GM23338 (cell line): ENCODE measurements around the gene CBX5. TPM values are rescaled to one million over a fixed set of nuclear protein-coding genes. Genes with fewer than 3 reads are reported as not detected.

Experiments
- ATAC-seq: fragments of 200-7000 bp; cut with Tn5 transposase; 3 replicates; pipeline ENCODE4 v1.9.1; 2020
- DNase-seq: peaks from one replicate; pipeline ENCODE4 v3.0.0-alpha.2; 2015; ENCODE audit warnings: low spot score
- H2AFZ ChIP-seq: fragments of 200-600 bp; sonication (generic); 2 replicates; pipeline ENCODE4 v1.8.0; 2016; ENCODE audit warnings: antibody characterized with exemption, mild to moderate bottlenecking, moderate library complexity
- H3F3A ChIP-seq: fragments of 200-600 bp; sonication (generic); replicated peaks from 2 replicates; pipeline ENCODE4 v1.8.0; 2017; ENCODE audit warnings: antibody characterized with exemption, mixed run types, low read depth
- H3K27ac ChIP-seq: fragments of 200-600 bp; sonication (generic); 2 replicates; pipeline ENCODE4 v1.6.1; 2016; ENCODE audit warnings: low read depth
- H3K27me3 ChIP-seq: fragments of 200-600 bp; sonication (generic); 2 replicates; pipeline ENCODE4 v1.8.0; 2016; ENCODE audit warnings: mild to moderate bottlenecking, mixed run types, moderate library complexity; ENCODE audit not compliant: insufficient read depth
- H3K36me3 ChIP-seq: fragments of 200-600 bp; sonication (generic); 2 replicates; pipeline ENCODE4 v1.8.0; 2016; ENCODE audit warnings: mild to moderate bottlenecking; ENCODE audit not compliant: insufficient read depth
- H3K4me1 ChIP-seq: fragments of 200-600 bp; sonication (generic); 2 replicates; pipeline ENCODE4 v1.8.0; 2016; ENCODE audit warnings: mild to moderate bottlenecking, moderate library complexity; ENCODE audit not compliant: insufficient read depth
- H3K4me2 ChIP-seq: fragments of 200-600 bp; sonication (generic); 2 replicates; pipeline ENCODE4 v1.7.1; 2017; ENCODE audit warnings: mixed run types
- H3K4me3 ChIP-seq: fragments of 200-600 bp; sonication (generic); 2 replicates; pipeline ENCODE4 v1.6.1; 2016; ENCODE audit warnings: mixed run types
- H3K79me2 ChIP-seq: fragments of 200-600 bp; sonication (generic); replicated peaks from 2 replicates; pipeline ENCODE4 v1.8.0; 2017; ENCODE audit warnings: mild to moderate bottlenecking; ENCODE audit not compliant: insufficient read depth
- H3K9me2 ChIP-seq: fragments of 200-600 bp; sonication (generic); 2 replicates; pipeline ENCODE4 v1.8.0; 2017; ENCODE audit not compliant: insufficient read depth
- H4K20me1 ChIP-seq: fragments of 200-600 bp; sonication (generic); replicated peaks from 2 replicates; pipeline ENCODE4 v1.8.0; 2017; ENCODE audit warnings: mild to moderate bottlenecking; ENCODE audit not compliant: insufficient read depth
- H3K27ac Mint-ChIP-seq: 2 replicates; pipeline ENCODE4 v1.8.0; 2020; ENCODE audit warnings: inconsistent platforms, mild to moderate bottlenecking, moderate library complexity, mixed read lengths
- H3K27me3 Mint-ChIP-seq: 3 replicates; pipeline ENCODE4 v1.8.0; 2022; ENCODE audit warnings: low read depth, mild to moderate bottlenecking, moderate library complexity, mixed read lengths, inconsistent platforms; ENCODE audit not compliant: insufficient read depth, poor library complexity
- H3K36me3 Mint-ChIP-seq: 3 replicates; pipeline ENCODE4 v1.8.0; 2021; ENCODE audit warnings: low read depth, mild to moderate bottlenecking, inconsistent platforms, moderate library complexity, mixed read lengths
- H3K4me1 Mint-ChIP-seq: 3 replicates; pipeline ENCODE4 v1.8.0; 2020; ENCODE audit warnings: mild to moderate bottlenecking, inconsistent platforms, mixed read lengths
- H3K4me3 Mint-ChIP-seq: 3 replicates; pipeline ENCODE4 v1.8.0; 2021; ENCODE audit warnings: moderate library complexity, mild to moderate bottlenecking, inconsistent platforms, mixed read lengths
- H3K9me3 Mint-ChIP-seq: 3 replicates; pipeline ENCODE4 v1.8.0; 2020; ENCODE audit warnings: moderate library complexity, mild to moderate bottlenecking, inconsistent platforms, mixed read lengths
- CREB1 ChIP-seq: fragments of 250-450 bp; sonication (Bioruptor Pico); IDR thresholded peaks from 2 replicates; pipeline ENCODE4 v1.5.0; 2020; ENCODE audit warnings: low read depth, mild to moderate bottlenecking, moderate library complexity
- CTCF ChIP-seq, 2 experiments: fragments of 200-600 bp in 1 of 2; sonication (generic) in 1 of 2; conservative IDR thresholded peaks; 2 replicates each; pipeline versions ENCODE4 v1.5.1 to v1.6.1; 2016 to 2017; ENCODE audit warnings: antibody characterized with exemption in 2 of 2, low read depth in 2 of 2, mild to moderate bottlenecking in 2 of 2, moderate library complexity in 1 of 2
- ETS1 ChIP-seq: IDR thresholded peaks from 2 replicates; pipeline ENCODE4 v1.6.1; 2016; ENCODE audit warnings: antibody characterized with exemption
- EZH2 ChIP-seq: fragments of 200-600 bp; sonication (generic); IDR thresholded peaks from one replicate; pipeline ENCODE4 v1.8.0; 2017; ENCODE audit warnings: antibody characterized with exemption, mild to moderate bottlenecking, low read depth; ENCODE audit not compliant: unreplicated experiment
- EZH2phosphoT487 ChIP-seq: fragments of 200-600 bp; sonication (generic); IDR thresholded peaks from one replicate; pipeline ENCODE4 v1.8.1; 2018; ENCODE audit warnings: antibody characterized with exemption; ENCODE audit not compliant: unreplicated experiment
- JUNB ChIP-seq: IDR thresholded peaks from one replicate; pipeline ENCODE4 v1.6.1; 2016; ENCODE audit warnings: antibody characterized with exemption; ENCODE audit not compliant: unreplicated experiment
- NANOG ChIP-seq: IDR thresholded peaks from 2 replicates; pipeline ENCODE4 v1.6.1; 2016; ENCODE audit warnings: antibody characterized with exemption, borderline replicate concordance
- POLR2AphosphoS5 ChIP-seq: IDR thresholded peaks from 2 replicates; pipeline ENCODE4 v1.6.1; 2016; ENCODE audit warnings: antibody characterized with exemption, low read depth
- REST ChIP-seq: IDR thresholded peaks from one replicate; pipeline ENCODE4 v1.6.1; 2018; ENCODE audit warnings: antibody characterized with exemption; ENCODE audit not compliant: unreplicated experiment
- STAT1 ChIP-seq: IDR thresholded peaks from one replicate; pipeline ENCODE4 v1.6.1; 2016; ENCODE audit warnings: antibody characterized with exemption; ENCODE audit not compliant: unreplicated experiment
- ZNF114 ChIP-seq: fragments of 250-450 bp; sonication (Bioruptor Pico); IDR thresholded peaks from 2 replicates; pipeline ENCODE4 v1.5.0; 2020; ENCODE audit warnings: mild to moderate bottlenecking, moderate library complexity
- ZNF462 ChIP-seq: fragments of 250-450 bp; sonication (Bioruptor Pico); IDR thresholded peaks from 2 replicates; pipeline ENCODE4 v1.5.0; 2020; ENCODE audit warnings: mild to moderate bottlenecking, moderate library complexity
- polyA plus RNA-seq: library from polyadenylated mRNA; unstranded; fragments of >200 nt; fragmentation: Nextera tagmentation; extraction: Ambion mirVana; gene quantifications from 2 replicates; pipeline ENCODE4 v1.2.1, GENCODE V29; 2016
- total RNA-seq: library from RNA; depleted of rRNA; stranded (reverse); fragments of >200 nt; shearing (Covaris generic); gene quantifications from 2 replicates; pipeline ENCODE4 v1.2.3, GENCODE V29; 2014

CBX5 gene
- total and polyA plus RNA-seq, 2 experiments from 2014 or later = 152 to 212 TPM

- H3K27me3 Mint-ChIP-seq = peaks cover 2% of the 10 kb centered on the region
- peaks cover 11% of the 10 kb centered on the region for H3K4me1 Mint-ChIP-seq
- H3K4me2 ChIP-seq = no peak overlapping the region
- H3K9me2 ChIP-seq = no peaks in the 10 kb centered on the region
- TF ChIP-seq EZH2phosphoT487 (no peak), ZNF462 (no peak), EZH2 (no peak), JUNB (no peak), REST (no peak), STAT1 (no peak), ETS1 (no peak), NANOG (no peak), CTCF (conservative IDR thresholded peaks at IDR 0.05; ENCODE audit: low read depth in 2 of 2) (no peak), ZNF114 (CRISPR knock-in tag) (no peak), CREB1 (no peak), POLR2AphosphoS5 (no peak)
- no peaks in the 10 kb centered on the region for H3F3A ChIP-seq
- H2AFZ ChIP-seq = no peak overlapping the region
- no peak for ATAC-seq
- H3K36me3 ChIP-seq = no peaks in the 10 kb centered on the region
- H3K79me2 ChIP-seq = no peaks in the 10 kb centered on the region
- no peaks in the 10 kb centered on the region for H3K9me3 Mint-ChIP-seq
- H3K27me3 ChIP-seq = no peaks in the 10 kb centered on the region
- H3K4me3 ChIP-seq = no peak overlapping the region
- H3K36me3 Mint-ChIP-seq = no peaks in the 10 kb centered on the region
- H3K4me3 Mint-ChIP-seq = no peak overlapping the region
- no peak overlapping the region for H3K27ac ChIP-seq
- DNase-seq = no peak
- H3K4me1 ChIP-seq = 0 out of 2 replicates have a peak, but pooled peaks cover 9% of the 10 kb centered on the region
- H4K20me1 ChIP-seq = peaks cover 2% of the 10 kb centered on the region; the same call in 1 of the 2 replicates
- no peak overlapping the region for H3K27ac Mint-ChIP-seq
Observed at GRCh38 chr12:54225666-54226065, 54.3 kb downstream of the CBX5 start.
